ENCODE data around the gene POU3F2. TPM values are rescaled to one million over a fixed set of nuclear protein-coding genes. Genes with fewer than 3 reads are reported as not detected.
A peak's percentile ranks its signal among the peaks of the same experiment; 100 is the strongest.

Gene POU3F2
- total RNA-seq, 1 donor from 2014 or later = not detected

DNA sequence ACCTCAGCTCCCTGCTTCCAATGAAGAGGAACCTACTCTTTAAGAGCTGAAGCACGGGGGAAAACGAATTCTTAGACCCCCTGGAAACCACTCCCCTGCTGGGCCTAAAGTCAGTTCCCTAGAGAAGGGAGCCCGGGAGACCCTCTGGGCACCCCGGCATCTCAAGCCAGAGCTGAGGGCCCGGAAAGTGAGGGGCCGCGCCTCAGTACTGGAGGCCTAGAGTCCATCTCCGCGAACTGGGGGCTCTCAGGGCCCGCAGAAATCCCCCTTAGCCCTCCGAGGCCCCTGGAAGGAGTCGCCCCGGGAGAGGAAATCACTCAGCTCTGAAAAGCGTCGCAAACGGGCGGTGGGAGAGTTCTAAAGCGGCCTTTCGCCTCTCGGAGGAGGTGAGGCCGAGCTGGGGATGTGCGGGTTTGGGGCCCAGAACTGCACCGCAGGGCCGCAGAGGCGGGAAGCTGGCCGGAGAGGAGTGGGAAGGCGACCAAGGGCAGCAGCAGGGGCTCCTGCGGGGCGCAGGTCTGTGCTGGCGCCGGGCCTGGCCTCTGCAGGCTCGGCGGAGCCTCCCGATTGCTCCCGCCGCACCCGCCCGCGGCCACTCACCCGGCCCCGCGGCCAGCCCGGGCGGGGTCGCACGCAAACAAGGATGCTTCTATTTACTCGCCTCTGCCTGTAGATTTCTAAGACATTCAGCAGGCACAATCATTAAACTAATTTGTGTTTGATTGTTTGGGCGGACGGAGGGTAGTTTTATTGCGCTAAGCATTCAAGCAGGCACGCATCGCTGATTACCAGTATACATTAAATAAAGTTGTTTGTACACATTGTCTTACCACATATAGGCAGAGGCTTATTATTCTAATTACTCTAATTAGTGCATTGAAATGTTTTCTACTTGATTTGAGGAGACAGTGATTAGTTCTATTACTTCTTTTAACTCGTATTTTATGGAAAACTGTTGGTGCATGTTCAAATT is 9.2 kb downstream of the POU3F2 start:
- no peak for DNase-seq (ENCODE audit: low read depth, low spot score)

DNA sequence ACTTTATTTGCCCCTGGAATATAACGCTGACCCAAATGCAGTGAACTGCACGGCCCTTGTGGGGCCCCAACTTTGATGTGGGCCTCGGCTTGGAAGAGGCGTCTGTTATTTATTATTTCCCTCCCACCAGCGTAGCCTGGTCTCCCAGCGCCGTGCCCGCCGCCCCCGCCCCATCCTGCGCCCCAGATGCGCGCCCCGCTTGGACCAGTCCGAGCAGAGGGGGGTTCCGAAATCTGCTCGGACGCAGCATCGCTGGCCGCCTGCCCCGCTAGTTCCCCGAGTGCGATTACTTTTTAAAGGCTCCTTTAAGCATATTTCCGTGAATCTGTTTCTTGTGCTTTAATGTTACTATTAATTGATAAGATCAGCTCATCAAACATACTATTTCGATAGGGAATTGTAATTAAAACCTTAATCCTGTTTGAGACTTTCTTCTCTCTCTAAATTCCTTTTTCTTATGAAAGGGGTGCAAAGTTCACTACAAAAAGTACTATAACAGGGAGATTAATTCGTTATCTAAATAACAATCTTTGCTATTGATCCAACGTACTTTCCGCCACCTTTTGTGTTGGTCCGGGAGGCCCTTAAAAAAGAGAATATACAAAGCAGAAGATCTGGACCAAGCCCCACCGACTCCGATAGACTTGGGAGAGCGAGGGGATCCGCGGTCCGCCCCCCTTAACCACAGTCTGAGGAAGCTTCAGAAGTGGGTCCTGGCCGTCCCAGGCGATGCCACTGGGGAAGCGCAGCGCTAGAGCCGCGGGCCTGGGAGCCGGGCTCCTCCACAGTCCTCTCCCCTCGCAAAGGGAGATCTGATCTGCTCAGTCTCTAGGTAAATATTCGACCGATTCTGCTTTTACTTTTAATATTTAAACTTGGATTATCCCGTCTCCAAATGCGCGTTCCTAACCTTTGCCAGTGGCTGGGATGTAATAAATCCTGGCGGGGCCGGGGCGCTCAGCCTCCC is 10.2 kb downstream of the POU3F2 start:
- no peak for DNase-seq (ENCODE audit: low read depth, low spot score)

DNA sequence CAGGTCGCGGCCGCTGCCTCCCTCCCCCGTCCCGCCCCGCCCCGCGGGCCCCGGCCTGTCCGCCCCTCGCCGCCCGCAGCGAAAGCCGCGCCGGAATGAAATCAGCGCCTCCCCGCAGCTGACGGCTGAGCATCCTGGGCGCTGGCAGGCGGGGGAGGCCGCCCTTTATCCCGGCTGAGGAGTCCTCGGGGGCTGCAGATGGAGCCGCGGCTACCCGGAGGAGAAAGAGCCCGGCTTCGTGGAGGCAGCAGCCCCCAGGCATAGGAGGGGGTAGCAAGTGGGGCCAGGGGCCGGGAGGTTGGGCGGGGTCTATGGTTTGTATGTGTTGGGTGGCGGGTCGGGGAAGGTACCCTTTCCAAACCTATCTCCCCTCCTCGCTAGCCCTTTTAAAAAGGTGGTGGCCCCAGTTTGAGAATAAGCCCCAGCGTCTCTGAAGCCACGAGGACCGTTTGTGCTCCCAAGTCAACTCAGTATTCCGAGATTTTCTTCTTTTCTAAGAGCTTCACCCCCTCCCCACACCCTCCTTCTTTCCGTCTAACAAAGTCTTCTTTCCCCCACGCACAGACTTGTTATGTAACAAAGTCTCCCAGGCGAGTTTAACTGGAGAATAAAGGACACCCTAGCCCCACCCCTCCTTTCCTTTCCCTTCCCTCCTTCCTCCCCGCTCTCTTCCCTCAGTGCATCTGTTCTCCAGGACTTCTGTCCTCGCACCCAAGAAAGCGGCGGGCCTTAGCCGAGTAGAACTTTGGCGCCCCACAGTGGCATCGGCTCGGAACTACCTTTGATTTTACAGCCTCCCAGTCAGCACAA is 11.0 kb downstream of the POU3F2 start:
- no peak for DNase-seq (ENCODE audit: low read depth, low spot score)

DNA sequence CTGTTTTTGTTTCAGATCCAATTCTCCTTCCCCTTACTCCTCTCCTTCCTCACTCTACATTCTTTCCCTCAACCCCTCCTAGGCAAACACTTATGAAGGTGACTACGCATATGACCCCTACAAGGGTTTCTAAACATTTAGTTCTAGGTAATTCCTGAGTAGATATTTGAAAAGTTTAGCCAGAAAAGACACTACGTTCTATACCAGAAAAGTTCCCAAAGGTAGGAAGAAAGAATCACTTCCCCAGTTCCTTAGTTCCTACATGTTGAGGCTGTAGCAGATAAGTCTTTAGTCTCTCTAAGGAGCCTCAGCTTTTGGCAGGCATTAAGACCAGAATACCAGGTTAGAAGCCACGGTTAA is 11.6 kb downstream of the POU3F2 start:
- no peak for DNase-seq (ENCODE audit: low read depth, low spot score)

DNA sequence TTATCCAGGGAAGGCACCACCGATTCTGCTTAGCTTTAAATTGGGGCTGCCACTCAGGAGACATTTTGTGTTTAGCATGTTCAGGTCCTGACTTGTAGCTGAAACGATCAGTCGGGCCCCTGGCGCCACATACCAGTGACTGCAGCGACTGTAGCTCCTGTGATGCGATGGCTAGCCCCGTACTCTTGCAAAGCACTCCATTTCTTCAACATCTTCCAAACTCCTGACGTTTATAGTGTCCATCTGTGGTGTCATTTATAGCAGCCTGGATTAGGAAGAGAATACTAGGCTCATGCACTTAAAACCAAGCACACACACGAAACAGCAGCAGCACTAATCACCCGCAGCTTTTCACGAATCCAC is 13.0 kb downstream of the POU3F2 start:
- DNase-seq (ENCODE audit: low read depth, low spot score) = no peak

DNA sequence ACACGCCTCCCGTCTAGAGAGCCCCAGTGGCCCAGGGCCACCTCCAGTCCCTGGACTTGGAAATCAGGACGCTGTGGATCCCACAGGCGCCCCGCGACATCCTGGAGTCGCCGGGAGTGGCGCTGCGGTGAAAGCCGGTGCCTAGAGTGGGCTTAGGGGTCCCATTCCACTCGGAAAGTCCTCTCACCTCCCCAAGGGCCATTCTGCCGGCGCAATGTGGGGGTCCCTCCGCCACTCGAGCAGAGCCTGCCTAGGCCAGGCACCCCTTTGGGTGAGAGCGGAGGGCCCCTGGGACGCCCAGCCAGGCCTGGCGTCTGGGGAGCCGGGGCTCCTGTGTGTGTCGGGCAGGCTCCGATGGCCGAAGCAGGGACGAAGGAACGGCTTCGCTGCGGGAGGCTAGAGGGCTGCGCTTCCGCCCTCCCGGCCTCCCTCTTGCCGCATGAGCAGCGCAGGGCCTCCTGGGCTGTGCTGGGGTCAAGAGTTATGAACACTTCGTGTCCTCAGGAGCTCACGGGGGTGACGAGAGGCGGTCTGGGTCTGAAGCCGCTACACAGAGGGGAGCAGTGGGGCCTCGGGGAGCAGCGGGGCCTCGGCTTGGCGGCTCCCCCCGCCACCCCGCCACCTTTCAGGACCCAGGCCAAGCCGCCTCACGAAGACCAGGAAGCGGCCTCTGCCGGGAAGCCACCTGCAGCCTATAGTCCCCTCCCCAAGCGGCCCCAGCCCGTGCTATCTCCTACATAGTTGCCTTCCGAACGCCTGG is 13.6 kb downstream of the POU3F2 start:
- no peak for DNase-seq (ENCODE audit: low read depth, low spot score)

DNA sequence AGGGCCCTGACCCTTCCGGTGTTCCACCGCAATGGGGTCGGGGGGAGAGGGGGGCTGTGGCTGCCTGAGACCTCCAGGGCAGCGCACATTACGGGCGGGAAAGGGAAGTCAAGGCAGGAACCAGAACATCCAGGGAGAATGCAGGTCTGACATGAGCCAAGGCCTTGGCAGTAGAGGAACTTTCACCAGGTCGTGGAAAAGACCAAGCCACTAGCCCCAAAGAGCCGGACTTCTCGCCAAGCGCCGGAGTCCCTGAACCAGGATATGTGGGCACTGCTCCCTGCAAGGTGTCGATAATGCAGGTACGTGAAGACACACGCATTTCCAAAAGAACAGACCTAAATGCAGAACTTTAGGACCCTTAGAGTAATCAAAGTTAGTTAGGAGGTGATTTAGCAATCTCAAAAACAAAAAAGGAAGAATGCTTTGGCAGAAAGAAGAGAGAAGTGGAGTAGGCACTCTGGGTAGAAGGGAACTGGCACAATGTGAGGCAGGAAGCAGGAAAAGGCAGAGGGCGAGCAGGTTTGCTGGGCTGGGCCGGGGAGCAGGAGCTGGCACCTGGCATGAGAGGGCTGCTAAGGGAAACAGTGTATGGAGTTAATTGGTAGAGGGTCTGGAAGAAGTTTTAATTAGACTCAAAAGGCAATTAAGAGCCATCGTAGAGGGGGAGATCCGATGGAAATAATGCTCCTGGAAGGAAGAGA is 14.3 kb downstream of the POU3F2 start:
- DNase-seq (ENCODE audit: low read depth, low spot score) = no peak

DNA sequence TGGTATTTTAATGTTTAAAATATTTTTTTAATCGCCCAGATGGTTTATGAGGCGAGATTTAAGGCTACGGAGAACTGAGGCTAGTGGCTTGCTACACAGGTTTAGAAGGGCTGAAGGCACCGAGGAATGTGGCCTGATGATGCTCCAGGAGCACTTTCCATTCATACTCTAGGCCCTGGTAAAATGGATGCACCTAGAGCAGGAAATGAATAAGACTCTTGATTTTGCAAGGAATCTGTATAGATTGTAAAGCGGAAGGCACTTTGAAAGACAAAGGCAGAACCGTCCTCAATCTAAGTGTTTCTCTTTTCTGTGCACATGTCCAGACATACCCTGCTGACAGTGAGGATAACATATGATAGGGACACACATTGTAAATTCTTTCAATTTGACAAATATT is 30.1 kb downstream of the POU3F2 start:
- DNase-seq (ENCODE audit: low read depth, low spot score) = no peak

DNA sequence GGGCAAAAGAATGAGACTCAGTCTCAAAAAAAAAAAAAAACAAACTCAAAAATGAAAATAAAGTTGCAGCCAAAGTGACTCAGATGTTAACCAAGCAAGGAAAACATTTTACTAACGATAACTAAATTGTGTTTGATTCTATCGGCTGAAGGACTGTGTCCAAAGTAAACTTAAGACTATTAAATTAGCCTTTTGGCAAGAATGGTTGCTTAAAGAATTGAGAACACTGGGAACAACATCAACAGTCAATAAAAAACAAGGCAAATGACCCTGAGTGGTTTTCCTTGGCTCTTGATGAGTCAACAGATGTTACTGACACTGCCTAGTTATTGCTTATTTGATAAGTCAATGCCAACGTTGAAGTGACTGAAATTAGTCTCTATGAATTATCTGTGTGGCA is 36.7 kb downstream of the POU3F2 start:
- DNase-seq (ENCODE audit: low read depth, low spot score) = peak; percentile 24

DNA sequence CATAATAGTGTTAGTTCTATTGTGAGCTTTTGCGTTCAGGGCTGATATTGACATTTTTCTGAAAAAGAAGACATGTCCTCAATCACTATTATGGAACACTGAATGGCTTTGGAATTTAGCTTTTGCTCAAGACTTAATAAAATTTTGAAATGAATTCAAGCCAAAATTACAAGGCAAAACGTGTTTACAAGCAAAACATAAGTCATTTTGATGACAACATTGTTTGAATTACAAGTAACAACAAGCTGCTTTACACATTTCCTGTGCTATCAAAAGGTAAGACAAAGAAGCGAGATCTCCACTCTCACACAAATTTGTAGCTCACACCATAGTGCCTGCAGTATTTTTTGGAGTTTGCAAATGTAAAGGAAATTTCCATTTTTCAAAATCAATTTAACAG is 37.4 kb downstream of the POU3F2 start:
- DNase-seq (ENCODE audit: low read depth, low spot score) = no peak

DNA sequence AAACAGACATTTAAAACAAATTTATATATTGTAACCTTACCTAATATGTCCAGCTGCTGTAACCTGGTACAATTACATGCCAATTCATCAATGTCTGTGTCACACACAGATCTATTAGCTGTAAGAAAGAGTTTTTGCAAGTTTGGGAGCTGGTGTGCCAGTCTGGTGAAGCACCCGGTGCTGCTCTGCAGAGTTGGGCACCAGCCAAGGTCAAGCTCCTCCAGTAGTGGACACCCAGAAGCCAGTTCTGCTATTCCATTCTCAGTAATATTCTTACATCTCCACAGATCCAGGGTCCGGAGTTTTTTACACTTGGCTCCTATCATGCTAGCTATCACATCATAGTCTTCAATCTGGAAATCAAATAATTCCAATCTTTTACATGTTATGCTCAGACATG is 41.0 kb downstream of the POU3F2 start:
- no peak for DNase-seq (ENCODE audit: low read depth, low spot score)

DNA sequence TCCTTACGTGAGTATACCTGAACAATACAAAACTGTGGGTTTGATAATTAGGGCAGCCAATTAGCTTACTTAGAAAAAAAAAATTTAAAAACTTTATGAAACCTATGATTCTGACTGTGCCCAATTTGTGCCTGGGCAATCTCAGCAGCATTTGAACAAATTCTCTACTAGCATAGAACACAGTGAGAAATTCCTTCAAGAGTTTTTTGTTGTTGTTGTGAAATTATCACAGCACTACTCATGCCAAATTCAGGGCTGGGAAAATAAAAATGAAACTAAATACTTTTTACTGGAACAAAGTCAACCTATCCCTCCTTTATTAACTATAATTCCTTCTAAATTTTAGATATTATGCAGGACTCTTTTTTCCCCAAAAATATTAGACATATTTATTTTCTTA is 42.9 kb downstream of the POU3F2 start:
- DNase-seq (ENCODE audit: low read depth, low spot score) = no peak

DNA sequence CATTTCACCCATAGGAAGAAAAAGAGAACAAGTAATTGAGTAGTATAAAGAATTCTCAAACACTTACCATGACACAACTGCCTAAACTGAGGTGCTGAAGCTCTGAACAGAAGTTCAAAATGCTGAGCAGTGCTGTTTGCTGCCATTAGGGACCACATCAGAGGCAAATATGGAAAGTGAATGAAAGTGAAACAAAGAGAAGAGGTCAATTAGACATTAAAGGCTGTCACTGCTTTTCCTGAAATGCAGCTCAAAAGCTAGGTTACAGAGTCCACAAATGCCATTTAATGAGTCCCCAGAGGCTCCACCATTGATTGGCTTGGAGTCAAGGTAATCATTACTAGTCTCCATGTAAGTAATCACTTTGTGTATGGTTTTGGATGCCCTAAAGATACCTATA is 46.1 kb downstream of the POU3F2 start:
- no peak for DNase-seq (ENCODE audit: low read depth, low spot score)

DNA sequence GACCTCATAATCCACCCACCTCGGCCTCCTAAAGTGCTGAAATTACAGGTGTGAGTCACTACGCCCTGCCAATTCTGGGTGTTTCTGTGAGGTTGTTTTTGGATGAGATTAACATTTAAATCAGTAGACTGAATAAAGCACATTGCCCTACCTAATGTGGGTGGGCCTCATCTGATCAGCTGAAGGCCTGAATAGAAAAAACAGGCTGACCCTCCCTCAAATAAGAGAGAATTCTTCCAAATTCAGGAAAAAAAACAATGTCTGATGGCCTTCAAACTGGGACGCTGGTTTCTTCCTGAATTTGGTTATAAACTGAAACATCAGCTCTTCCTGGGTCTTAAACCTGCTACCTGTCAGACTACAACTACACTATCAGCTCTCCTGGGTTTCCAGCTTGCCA is 51.0 kb downstream of the POU3F2 start:
- DNase-seq (ENCODE audit: low read depth, low spot score) = no peak

DNA sequence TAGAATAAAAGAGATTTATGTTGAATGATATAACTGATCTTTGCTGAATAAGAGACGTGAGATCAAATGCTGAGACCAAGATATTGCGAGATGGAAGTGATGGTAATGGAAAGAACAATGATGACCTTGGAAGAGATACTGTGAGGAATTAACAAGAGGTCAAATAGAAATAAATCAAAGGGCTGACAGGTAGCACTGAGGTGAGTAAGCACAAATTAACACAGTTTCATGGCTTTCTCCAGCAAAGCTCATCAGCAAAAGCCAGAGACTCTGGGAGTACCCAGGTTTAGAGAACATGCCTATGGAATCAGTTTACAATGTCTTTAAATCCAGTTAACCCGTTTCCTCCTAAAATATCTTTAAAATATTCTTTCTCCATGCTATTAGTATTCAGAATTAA is 53.3 kb downstream of the POU3F2 start:
- no peak for DNase-seq (ENCODE audit: low read depth, low spot score)

Other genes with a start within 250 kb of the POU3F2 start
- 8.2 and 12.0 TPM in 2 replicates for gene FBXL4, start 113.4 kb downstream of the POU3F2 start, total RNA-seq

Measured in pulmonary artery endothelial cell (primary cell).